Activated CD8-positive, alpha-beta T cell treated with anti-CD3 and anti-CD28 coated beads, Interleukin-2, amount 10 ng/mL, durations not matched to agents 7 days and 5 days (primary cell): ENCODE data around the gene KIF1A. TPM values are rescaled to one million over a fixed set of nuclear protein-coding genes. Genes with fewer than 3 reads are reported as not detected.

Experiments
- ATAC-seq: fragments of 150-1000 bp; cut with Tn5 transposase; one replicate; pipeline ENCODE4 v1.10.0; 2021; ENCODE audit warnings: moderate library complexity
- CTCF ChIA-PET: fragments of 350-600 bp; sonication (Branson Sonifier 250); formaldehyde crosslinking; loops from one replicate; lab custom pipeline; 2021; ENCODE audit warnings: antibody characterized with exemption; lab: Charles Lee
- POLR2A ChIA-PET: fragments of 350-600 bp; sonication (Branson Sonifier 250); formaldehyde crosslinking; loops from one replicate; lab custom pipeline; 2021; ENCODE audit warnings: antibody characterized with exemption; lab: Charles Lee
- DNase-seq: peaks from one replicate; pipeline ENCODE4 v3.0.0-alpha.2; 2020
- H3K27ac Mint-ChIP-seq: one replicate; pipeline ENCODE4 v1.8.0; 2021; ENCODE audit warnings: mild to moderate bottlenecking, mixed read lengths
- H3K27me3 Mint-ChIP-seq: one replicate; pipeline ENCODE4 v1.8.0; 2021; ENCODE audit warnings: low read depth, mixed read lengths
- H3K36me3 Mint-ChIP-seq: one replicate; pipeline ENCODE4 v1.8.0; 2021; ENCODE audit warnings: low read depth, mixed read lengths
- H3K4me1 Mint-ChIP-seq: one replicate; pipeline ENCODE4 v1.8.0; 2021; ENCODE audit warnings: low read depth, mixed read lengths
- H3K4me3 Mint-ChIP-seq: one replicate; pipeline ENCODE4 v1.8.0; 2021; ENCODE audit warnings: mild to moderate bottlenecking, mixed read lengths
- H3K9me3 Mint-ChIP-seq: one replicate; pipeline ENCODE4 v1.8.0; 2022; ENCODE audit warnings: mixed read lengths; ENCODE audit not compliant: insufficient read depth
- total RNA-seq, 2 experiments: library from RNA; stranded (reverse); gene quantifications; one replicate each; pipeline ENCODE4 v1.2.3, GENCODE V29; 2021

Gene KIF1A
- total RNA-seq, 2 experiments from 2014 or later = 0.81 to 1.5 TPM

DNA sequence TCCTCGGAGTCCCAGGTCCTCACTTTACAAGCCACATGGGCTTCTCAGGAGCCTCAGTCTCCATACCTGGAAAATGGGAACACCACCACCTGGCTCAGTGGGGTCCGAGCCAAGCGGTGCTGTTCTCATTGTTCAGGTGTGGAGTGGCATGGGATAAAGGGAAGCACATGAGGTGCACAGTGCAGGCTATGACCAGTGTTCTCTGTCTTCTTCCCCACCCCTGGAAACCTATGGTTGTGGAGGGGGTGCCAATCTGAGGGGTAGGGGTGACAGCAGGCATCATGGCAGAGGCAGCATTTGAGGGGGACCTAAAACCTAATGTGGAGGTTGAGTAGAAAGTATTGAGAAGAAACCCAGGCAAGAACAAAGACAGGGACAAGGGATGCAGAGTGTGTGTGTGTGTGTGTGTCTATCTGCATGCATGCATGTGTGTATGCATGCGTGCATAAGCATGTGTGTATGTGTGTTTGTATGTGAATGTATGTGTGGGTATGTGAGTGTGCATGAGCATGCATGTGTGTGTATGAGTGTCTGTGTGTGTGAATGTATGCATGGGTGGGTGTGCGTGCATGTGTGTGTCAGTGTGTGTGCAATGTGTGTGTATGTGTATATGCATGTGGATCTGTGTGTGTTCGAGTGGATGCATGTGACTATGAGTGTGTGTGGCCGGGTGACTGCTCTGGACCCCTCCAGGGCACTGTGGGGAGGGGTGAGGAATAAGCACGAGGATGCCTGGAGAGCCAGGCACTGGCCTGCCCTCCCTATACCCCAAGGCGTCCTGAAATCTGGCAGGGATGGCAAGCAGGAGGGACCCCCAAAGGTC lies 4.0 kb downstream of the KIF1A start:
- H3K4me3 Mint-ChIP-seq = no peak overlapping the region
- POLR2A ChIA-PET = no interaction called here
- peaks cover 13% of the 10 kb centered on the region for H3K27me3 Mint-ChIP-seq
- H3K27ac Mint-ChIP-seq = no peak overlapping the region
- no peaks in the 10 kb centered on the region for H3K36me3 Mint-ChIP-seq
- CTCF ChIA-PET = no interaction called here
- peaks cover 2% of the 10 kb centered on the region for H3K4me1 Mint-ChIP-seq
- H3K9me3 Mint-ChIP-seq = no peaks in the 10 kb centered on the region
- no peak for DNase-seq
- no peak for ATAC-seq

DNA sequence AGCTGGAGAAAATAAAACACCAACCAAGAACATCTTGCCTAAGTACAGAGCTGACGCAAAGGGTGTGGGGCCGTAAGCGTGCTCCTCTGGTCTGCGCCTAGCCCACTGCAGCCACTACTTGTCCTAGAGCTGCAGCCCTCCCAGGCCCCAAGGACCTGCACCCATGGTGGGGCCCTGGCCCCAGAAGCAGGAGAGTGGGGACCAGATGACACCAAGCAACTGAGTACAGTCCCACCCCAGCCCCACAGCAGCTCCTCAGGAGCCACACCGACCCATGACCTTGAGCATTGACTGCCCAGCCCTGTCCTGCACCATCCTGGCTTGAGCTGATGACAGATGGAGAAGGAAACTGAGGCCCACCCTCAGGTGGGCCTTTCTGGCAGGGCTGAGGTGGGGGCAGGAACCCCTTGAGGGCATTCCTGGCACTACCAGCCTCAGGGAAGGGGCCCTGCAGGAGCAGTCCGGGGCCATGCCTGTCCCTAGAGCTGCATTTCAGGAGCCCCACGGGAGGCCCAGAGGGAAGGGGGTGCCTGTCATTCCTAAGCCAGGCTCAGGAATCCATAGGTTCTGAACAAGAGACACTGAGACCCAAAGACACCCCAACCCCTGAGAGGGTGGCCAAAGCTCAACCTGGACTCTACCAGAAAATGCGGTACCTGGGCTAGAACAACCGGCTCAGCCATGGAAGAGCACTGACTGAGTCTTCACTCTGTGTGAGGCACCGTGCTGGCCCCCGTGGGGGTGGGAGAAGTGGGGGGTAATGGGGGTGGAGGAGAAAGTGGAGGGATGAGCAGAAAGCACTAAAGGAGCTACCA lies 4.9 kb downstream of the KIF1A start:
- no peak for DNase-seq
- H3K36me3 Mint-ChIP-seq = no peaks in the 10 kb centered on the region
- POLR2A ChIA-PET = no interaction called here

DNA sequence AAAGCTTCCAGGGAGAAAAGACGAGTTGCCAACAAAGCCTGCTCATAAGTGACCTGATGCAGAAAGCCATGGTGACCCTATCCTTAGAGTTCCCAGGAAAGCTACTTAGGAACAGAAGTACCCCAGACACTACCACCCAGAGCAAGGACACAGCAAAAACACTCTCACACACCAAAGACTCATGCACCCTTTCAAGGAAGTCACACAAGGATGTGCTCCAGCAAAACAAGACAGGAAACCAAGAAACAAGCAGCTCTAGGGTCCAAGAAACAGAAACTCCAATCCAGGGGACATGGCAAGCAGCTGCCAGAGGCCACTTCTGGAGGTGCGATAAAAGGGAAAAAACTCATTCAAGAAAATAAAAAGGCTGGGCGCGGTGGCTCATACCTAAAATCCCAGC lies 5.7 kb downstream of the KIF1A start:
- Mint-ChIP-seq H3K36me3 (no peaks in the 10 kb centered on the region), H3K4me1 (peaks cover 2% of the 10 kb centered on the region), H3K27ac (no peak overlapping the region), H3K27me3 (peaks cover 11% of the 10 kb centered on the region), H3K4me3 (no peak overlapping the region), H3K9me3 (no peaks in the 10 kb centered on the region)
- ATAC-seq = no peak
- POLR2A ChIA-PET = no interaction called here
- CTCF ChIA-PET = no interaction called here
- no peak for DNase-seq

More for the DNA sequence above, 4.9 kb downstream of the KIF1A start:
- CTCF ChIA-PET = no interaction called here
- no peak for ATAC-seq
- Mint-ChIP-seq H3K4me1 (peaks cover 2% of the 10 kb centered on the region), H3K27ac (no peak overlapping the region), H3K9me3 (no peaks in the 10 kb centered on the region), H3K27me3 (peaks cover 11% of the 10 kb centered on the region), H3K4me3 (no peak overlapping the region)

DNA sequence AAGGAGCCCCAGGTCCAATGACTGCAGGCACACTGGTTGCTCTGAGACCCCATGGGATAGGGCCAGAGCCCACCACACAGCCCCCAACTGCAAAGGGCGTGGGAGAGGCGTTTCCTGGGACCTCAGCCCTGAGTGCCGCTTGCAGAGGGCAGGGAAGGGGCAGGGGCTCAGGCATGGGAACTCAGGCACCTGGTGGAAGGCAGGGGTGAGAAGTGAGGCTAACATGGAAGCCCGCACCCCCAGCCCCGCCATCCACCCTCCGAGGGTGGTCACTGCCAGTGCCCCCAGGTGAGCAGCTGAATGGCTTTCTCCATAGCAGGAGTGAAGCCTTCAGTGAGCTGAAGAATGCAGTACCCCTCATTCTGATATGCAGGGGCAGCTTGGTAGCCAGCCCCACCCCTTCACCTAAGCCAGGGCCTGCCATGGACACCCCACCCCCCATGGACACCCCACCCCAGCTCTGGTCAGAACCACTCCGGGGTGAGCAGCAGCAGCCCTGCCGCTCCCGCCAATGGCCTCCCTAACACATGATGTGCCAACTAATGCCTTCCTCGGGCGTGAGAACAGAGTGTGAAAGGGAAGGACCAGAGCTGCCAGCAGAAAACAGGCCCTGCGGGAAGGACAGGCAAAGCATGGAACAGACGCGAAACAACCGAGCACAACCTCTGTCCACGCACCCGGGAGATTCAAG lies 6.6 kb downstream of the KIF1A start:
- peaks cover 1% of the 10 kb centered on the region for H3K4me1 Mint-ChIP-seq
- ChIA-PET CTCF (no interaction called here), POLR2A (no interaction called here)
- ATAC-seq = no peak
- no peak overlapping the region for H3K4me3 Mint-ChIP-seq
- peaks cover 7% of the 10 kb centered on the region for H3K27me3 Mint-ChIP-seq
- no peak for DNase-seq
- H3K36me3 Mint-ChIP-seq = no peaks in the 10 kb centered on the region
- H3K27ac Mint-ChIP-seq = no peak overlapping the region
- H3K9me3 Mint-ChIP-seq = no peaks in the 10 kb centered on the region

DNA sequence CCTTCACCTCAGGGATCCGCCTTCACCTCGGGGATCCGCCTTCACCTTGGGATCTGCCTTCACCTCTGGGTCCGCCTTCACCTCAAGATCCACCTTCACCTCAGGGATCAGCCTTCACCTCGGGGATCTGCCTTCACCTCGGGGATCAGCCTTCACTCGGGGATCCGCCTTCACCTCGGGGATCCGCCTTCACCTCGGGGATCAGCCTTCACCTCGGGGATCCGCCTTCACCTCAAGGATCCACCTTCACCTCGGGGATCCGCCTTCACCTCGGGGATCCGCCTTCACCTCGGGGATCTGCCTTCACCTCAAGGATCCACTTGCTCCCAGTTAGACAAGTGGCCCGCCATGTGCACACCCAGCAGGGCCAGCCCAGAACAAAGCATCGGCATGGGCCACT lies 7.3 kb downstream of the KIF1A start:
- CTCF ChIA-PET = no interaction called here
- Mint-ChIP-seq H3K27ac (no peak overlapping the region), H3K4me3 (no peak overlapping the region), H3K36me3 (no peaks in the 10 kb centered on the region), H3K4me1 (no peaks in the 10 kb centered on the region), H3K9me3 (no peaks in the 10 kb centered on the region), H3K27me3 (peaks cover 3% of the 10 kb centered on the region)
- DNase-seq = no peak
- POLR2A ChIA-PET = no interaction called here
- ATAC-seq = no peak

DNA sequence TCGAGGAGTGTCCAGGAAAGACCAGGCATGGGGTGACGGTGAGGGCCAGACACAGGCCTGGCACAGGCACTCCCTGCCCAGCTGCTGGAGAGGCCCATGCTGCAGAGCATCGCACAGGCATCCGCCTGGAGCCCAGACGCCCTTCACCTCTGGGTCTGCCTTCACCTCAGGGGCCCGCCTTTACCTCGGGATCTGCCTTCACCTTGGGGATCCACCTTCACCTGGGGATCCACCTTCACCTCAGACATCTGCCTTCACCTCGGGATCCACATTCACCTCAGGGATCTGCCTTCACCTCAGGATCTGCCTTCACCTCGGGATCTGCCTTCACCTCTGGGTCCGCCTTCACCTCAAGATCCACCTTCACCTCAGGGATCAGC lies 7.7 kb downstream of the KIF1A start:
- H3K4me1 Mint-ChIP-seq = no peaks in the 10 kb centered on the region
- no peaks in the 10 kb centered on the region for H3K36me3 Mint-ChIP-seq
- no peak for ATAC-seq
- no peak overlapping the region for H3K4me3 Mint-ChIP-seq
- no peaks in the 10 kb centered on the region for H3K27me3 Mint-ChIP-seq
- POLR2A ChIA-PET = no interaction called here
- DNase-seq = no peak
- no peaks in the 10 kb centered on the region for H3K9me3 Mint-ChIP-seq
- H3K27ac Mint-ChIP-seq = no peak overlapping the region
- CTCF ChIA-PET = no interaction called here

DNA sequence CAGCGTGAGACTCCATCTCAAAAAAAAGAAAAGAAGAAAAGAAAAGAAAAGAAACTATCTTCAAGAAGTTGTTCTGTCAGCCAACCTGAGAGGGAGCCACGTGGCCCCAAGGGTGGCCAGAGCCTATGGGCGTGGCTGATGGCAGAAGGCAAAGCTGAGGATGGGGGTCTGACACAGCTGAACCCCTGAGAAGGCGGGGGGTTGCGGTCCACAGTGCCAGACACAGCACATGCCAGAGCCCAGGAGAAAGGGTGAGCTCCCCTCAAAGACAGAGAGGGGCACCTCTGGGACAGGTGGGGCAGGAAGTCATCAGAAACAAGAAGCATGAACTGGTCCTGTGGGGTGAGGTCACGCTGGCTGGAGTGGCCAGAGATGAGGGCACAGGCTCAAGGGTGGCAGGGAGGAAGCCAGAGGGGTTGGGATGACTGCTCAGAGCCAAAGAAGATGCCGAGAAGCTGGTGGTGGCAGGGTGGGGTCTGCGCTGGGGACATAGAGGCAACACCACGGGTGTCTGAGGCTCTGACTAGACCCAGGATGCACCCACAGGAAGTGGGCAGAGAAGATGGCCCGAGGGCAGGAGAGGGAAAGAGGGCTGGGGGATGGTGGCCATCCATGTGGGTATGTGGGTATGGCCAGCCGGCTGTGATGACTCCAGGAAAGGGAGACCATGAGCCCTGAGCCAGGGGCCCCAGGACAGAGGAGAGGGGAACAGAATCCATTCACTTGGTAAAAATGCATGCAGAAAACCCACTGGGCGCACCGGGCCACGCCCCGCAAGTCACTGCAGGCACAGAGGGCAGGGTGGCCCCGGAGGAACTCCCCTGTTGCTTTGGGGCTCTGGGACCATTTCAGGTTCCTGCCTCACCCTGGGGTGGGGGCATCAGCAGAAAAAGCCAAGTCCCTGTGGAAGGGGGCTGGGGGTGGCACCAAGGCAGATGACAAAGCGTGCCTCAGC lies 8.4 kb downstream of the KIF1A start:
- Mint-ChIP-seq H3K4me3 (no peak overlapping the region), H3K27me3 (no peaks in the 10 kb centered on the region), H3K4me1 (no peaks in the 10 kb centered on the region), H3K36me3 (no peaks in the 10 kb centered on the region), H3K9me3 (no peaks in the 10 kb centered on the region), H3K27ac (no peak overlapping the region)
- ATAC-seq (no peak), DNase-seq (no peak)
- POLR2A ChIA-PET = no interaction called here
- CTCF ChIA-PET = no interaction called here

DNA sequence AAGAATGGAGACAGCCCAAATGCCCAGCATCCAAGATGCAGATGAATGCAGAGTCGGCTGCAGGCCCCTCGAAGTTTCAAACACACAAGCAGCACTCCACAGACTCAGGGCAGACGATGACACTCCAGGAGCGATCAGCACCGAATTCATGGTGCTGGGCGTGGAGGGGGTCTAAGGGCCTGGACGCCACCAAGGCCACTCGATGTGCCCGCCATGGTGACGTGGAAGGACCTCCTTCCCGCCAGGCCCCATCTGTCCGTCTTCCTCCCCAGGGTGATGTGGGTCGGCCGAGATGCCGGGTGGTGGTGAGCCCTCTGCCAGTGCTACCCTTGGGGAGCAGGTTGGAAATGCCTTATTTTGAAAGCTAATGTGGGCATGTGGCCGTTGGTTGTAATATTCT lies 9.4 kb downstream of the KIF1A start:
- no peaks in the 10 kb centered on the region for H3K4me1 Mint-ChIP-seq
- H3K36me3 Mint-ChIP-seq = no peaks in the 10 kb centered on the region
- H3K9me3 Mint-ChIP-seq = no peaks in the 10 kb centered on the region
- DNase-seq (no peak), ATAC-seq (no peak)
- no peak overlapping the region for H3K4me3 Mint-ChIP-seq
- peaks cover 5% of the 10 kb centered on the region for H3K27me3 Mint-ChIP-seq
- CTCF ChIA-PET = interaction anchor here (1.1 kb wide), 1 partner anchor 23 kb away, joined by 3 read pairs; no protein-coding TSS in a partner anchor
- no peak overlapping the region for H3K27ac Mint-ChIP-seq
- POLR2A ChIA-PET = no interaction called here

DNA sequence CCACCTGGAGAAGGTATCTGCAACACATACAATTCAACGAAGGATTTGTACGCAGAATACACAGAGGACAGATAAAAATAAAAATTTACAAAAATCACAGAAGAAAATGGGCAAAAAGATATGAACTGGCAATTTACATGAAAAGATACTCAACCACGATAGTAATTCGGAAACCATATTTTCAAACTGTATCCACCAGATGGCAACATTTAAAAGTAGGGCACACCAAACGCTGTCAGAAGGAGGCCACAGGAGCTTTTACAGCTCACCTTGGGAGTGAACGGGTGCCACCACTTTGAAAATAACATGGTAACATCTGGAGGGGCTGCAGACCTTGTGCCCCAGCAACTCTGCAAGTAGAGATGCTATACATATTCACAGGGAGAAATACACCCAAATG lies 9.8 kb downstream of the KIF1A start:
- Mint-ChIP-seq H3K4me3 (no peak overlapping the region), H3K36me3 (no peaks in the 10 kb centered on the region), H3K27ac (no peak overlapping the region), H3K4me1 (no peaks in the 10 kb centered on the region), H3K27me3 (peaks cover 7% of the 10 kb centered on the region), H3K9me3 (no peaks in the 10 kb centered on the region)
- ChIA-PET CTCF (interaction anchor here (1.1 kb wide), 1 partner anchor 23 kb away, joined by 3 read pairs; no protein-coding TSS in a partner anchor), POLR2A (no interaction called here)
- ATAC-seq (no peak), DNase-seq (no peak)

DNA sequence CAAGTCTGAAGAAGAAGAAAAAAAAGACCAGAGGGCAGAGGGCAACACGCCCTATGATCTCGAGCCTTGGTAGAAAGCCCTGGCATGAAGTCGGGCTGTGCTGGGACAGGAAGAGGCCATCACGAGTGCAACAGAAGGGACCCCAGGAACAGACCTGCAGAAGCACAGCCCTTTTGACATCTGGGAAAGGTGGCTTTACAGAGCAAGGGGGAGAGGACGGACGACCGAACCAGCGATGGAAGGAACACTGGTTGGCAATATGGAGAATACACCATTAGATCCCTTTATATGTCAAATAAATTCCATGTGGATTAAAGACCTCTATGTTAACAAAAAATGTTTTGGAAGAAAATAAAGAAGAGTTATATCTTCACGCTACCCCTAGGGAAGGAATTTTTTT lies 10.7 kb downstream of the KIF1A start:
- no peaks in the 10 kb centered on the region for H3K9me3 Mint-ChIP-seq
- ATAC-seq (no peak), DNase-seq (no peak)
- ChIA-PET POLR2A (no interaction called here), CTCF (no interaction called here)
- no peak overlapping the region for H3K4me3 Mint-ChIP-seq
- H3K27ac Mint-ChIP-seq = no peak overlapping the region
- peaks cover 13% of the 10 kb centered on the region for H3K27me3 Mint-ChIP-seq
- no peaks in the 10 kb centered on the region for H3K4me1 Mint-ChIP-seq
- H3K36me3 Mint-ChIP-seq = no peaks in the 10 kb centered on the region

DNA sequence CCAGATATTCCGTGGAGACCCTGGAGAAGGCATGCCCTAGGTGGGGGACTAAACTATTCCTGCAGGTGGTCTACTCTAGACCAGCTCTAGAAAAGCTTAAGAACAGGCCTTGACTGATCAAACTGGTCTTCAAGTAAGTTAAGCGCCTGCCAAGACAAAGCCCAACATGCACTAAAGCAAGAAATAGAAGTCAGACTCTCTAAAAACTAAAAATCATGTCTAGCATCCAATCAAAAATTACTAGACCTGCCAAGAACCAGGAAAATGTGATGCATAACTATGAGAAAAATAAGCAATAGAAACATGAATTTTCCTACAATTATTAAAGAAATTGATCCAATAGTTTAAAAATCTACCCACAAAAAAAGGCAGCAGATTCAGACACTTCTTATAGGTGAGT lies 13.6 kb downstream of the KIF1A start:
- no peaks in the 10 kb centered on the region for H3K36me3 Mint-ChIP-seq
- H3K4me1 Mint-ChIP-seq = no peaks in the 10 kb centered on the region
- no peaks in the 10 kb centered on the region for H3K9me3 Mint-ChIP-seq
- H3K27ac Mint-ChIP-seq = no peak overlapping the region
- DNase-seq (no peak), ATAC-seq (no peak)
- CTCF ChIA-PET = no interaction called here
- no peak overlapping the region for H3K4me3 Mint-ChIP-seq
- H3K27me3 Mint-ChIP-seq = peaks cover 27% of the 10 kb centered on the region
- POLR2A ChIA-PET = no interaction called here
